ENCODE results near the gene PFKL. TPM values are rescaled to one million over a fixed set of nuclear protein-coding genes. Genes with fewer than 3 reads are reported as not detected.

Gene PFKL
- total RNA-seq, 1 experiment from 2014 or later, result 140 TPM

- Histone ChIP-seq H3K27me3 (replicated peaks; ENCODE audit: control insufficient read depth, insufficient read depth, low read length) (no peaks in the 10 kb centered on the region), H3K4me3 (ENCODE audit: low read depth, low read length) (peak overlapping the region; percentile 37), H3K36me3 (ENCODE audit: control insufficient read depth, insufficient read depth, low read length) (no peaks in the 10 kb centered on the region), H3K9me3 (peaks cover 4% of the 10 kb centered on the region; the same call in 1 of the 2 replicates), H3K4me1 (peaks cover 8% of the 10 kb centered on the region; the same call in 1 of the 2 replicates)
- Mint-ChIP-seq H3K27ac (ENCODE audit: unreplicated experiment) (no peak overlapping the region), H3K9me3 (ENCODE audit: unreplicated experiment) (no peaks in the 10 kb centered on the region), H3K4me3 (ENCODE audit: unreplicated experiment) (peak overlapping the region; percentile 69), H3K27me3 (ENCODE audit: insufficient read depth, unreplicated experiment) (no peaks in the 10 kb centered on the region), H3K4me1 (ENCODE audit: low read depth, unreplicated experiment) (no peaks in the 10 kb centered on the region), H3K36me3 (ENCODE audit: insufficient read depth, unreplicated experiment) (no peaks in the 10 kb centered on the region)
- intact Hi-C loops (cut with micrococcal nuclease; ENCODE audit: unreplicated experiment), result no loop called here
- TF ChIP-seq CTCF (IDR thresholded peaks at IDR 0.05; ENCODE audit: insufficient read depth in 1 of 2, low read depth in 1 of 2, low read length in 1 of 2, severe bottlenecking in 1 of 2, unreplicated experiment in 1 of 2), result no peak
- BruUV-seq (replicated peaks), result no TSS peak
- peak; percentile 62 to 73 for DNase-seq
- POLR2A ChIA-PET, result no interaction called here
- CTCF ChIA-PET, result no interaction called here
These were observed 70.3 kb downstream of the PFKL start for GRCh38 chr21:44370027-44370735.

GRCh38 chr21:44370786-44371410 lies 71.0 kb downstream of the PFKL start:
- BruUV-seq (replicated peaks), result no TSS peak
- no peak overlapping the region for H3K27ac Mint-ChIP-seq (ENCODE audit: unreplicated experiment)
- H3K9me3 Mint-ChIP-seq (ENCODE audit: unreplicated experiment), result no peaks in the 10 kb centered on the region
- intact Hi-C loops (cut with micrococcal nuclease; ENCODE audit: unreplicated experiment), result no loop called here
- peak overlapping the region; percentile 37; the same call in 1 of the 2 replicates for H3K4me3 ChIP-seq (ENCODE audit: low read depth, low read length)
- TF ChIP-seq CTCF (IDR thresholded peaks at IDR 0.05; ENCODE audit: insufficient read depth in 1 of 2, low read depth in 1 of 2, low read length in 1 of 2, severe bottlenecking in 1 of 2, unreplicated experiment in 1 of 2), result no peak
- H3K36me3 ChIP-seq (ENCODE audit: control insufficient read depth, insufficient read depth, low read length), result no peaks in the 10 kb centered on the region
- POLR2A ChIA-PET, result no interaction called here
- H3K4me1 Mint-ChIP-seq (ENCODE audit: low read depth, unreplicated experiment), result no peaks in the 10 kb centered on the region
- H3K4me3 Mint-ChIP-seq (ENCODE audit: unreplicated experiment), result peak overlapping the region; percentile 69
- CTCF ChIA-PET, result no interaction called here
- H3K4me1 ChIP-seq, result peaks cover 8% of the 10 kb centered on the region; the same call in 1 of the 2 replicates
- H3K27me3 Mint-ChIP-seq (ENCODE audit: insufficient read depth, unreplicated experiment), result no peaks in the 10 kb centered on the region
- no peaks in the 10 kb centered on the region for H3K27me3 ChIP-seq (replicated peaks; ENCODE audit: control insufficient read depth, insufficient read depth, low read length)
- H3K36me3 Mint-ChIP-seq (ENCODE audit: insufficient read depth, unreplicated experiment), result no peaks in the 10 kb centered on the region
- no peak for DNase-seq
- H3K9me3 ChIP-seq, result peaks cover 4% of the 10 kb centered on the region; the same call in 1 of the 2 replicates

GRCh38 chr21:44371596-44371995 lies 71.7 kb downstream of the PFKL start:
- H3K4me1 Mint-ChIP-seq (ENCODE audit: low read depth, unreplicated experiment), result no peaks in the 10 kb centered on the region
- H3K27me3 ChIP-seq (replicated peaks; ENCODE audit: control insufficient read depth, insufficient read depth, low read length), result no peaks in the 10 kb centered on the region
- POLR2A ChIA-PET, result no interaction called here

More at GRCh38 chr21:44371596-44371995, 71.7 kb downstream of the PFKL start:
- Mint-ChIP-seq H3K9me3 (ENCODE audit: unreplicated experiment) (no peaks in the 10 kb centered on the region), H3K36me3 (ENCODE audit: insufficient read depth, unreplicated experiment) (no peaks in the 10 kb centered on the region), H3K4me3 (ENCODE audit: unreplicated experiment) (peak overlapping the region; percentile 53), H3K27me3 (ENCODE audit: insufficient read depth, unreplicated experiment) (no peaks in the 10 kb centered on the region), H3K27ac (ENCODE audit: unreplicated experiment) (no peak overlapping the region)
- intact Hi-C loops (cut with micrococcal nuclease; ENCODE audit: unreplicated experiment), result no loop called here
- Histone ChIP-seq H3K4me1 (peaks cover 8% of the 10 kb centered on the region; the same call in 1 of the 2 replicates), H3K9me3 (peaks cover 4% of the 10 kb centered on the region; the same call in 1 of the 2 replicates), H3K36me3 (ENCODE audit: control insufficient read depth, insufficient read depth, low read length) (no peaks in the 10 kb centered on the region), H3K4me3 (ENCODE audit: low read depth, low read length) (no peak overlapping the region)
- no TSS peak for BruUV-seq (replicated peaks)
- no peak for TF ChIP-seq CTCF (IDR thresholded peaks at IDR 0.05; ENCODE audit: insufficient read depth in 1 of 2, low read depth in 1 of 2, low read length in 1 of 2, severe bottlenecking in 1 of 2, unreplicated experiment in 1 of 2)
- DNase-seq, result no peak
- CTCF ChIA-PET, result no interaction called here

Data from Caco-2 (cell line).